ENCODE measurements around the gene TMEM214.

The TMEM214 gene, protein sequence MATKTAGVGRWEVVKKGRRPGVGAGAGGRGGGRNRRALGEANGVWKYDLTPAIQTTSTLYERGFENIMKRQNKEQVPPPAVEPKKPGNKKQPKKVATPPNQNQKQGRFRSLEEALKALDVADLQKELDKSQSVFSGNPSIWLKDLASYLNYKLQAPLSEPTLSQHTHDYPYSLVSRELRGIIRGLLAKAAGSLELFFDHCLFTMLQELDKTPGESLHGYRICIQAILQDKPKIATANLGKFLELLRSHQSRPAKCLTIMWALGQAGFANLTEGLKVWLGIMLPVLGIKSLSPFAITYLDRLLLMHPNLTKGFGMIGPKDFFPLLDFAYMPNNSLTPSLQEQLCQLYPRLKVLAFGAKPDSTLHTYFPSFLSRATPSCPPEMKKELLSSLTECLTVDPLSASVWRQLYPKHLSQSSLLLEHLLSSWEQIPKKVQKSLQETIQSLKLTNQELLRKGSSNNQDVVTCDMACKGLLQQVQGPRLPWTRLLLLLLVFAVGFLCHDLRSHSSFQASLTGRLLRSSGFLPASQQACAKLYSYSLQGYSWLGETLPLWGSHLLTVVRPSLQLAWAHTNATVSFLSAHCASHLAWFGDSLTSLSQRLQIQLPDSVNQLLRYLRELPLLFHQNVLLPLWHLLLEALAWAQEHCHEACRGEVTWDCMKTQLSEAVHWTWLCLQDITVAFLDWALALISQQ

GRCh38 chr2:27032495-27033252 lies at the start of gene TMEM214:
Gene TMEM214 (plus strand): TSS chr2:27032965. CDS start chr2:27033016, 51 bp downstream.
- peak within 1 kb of the TSS; percentile 98 for H3K4me3 ChIP-seq (ENCODE audit: low read depth, low read length)
- TF ChIP-seq CTCF (conservative IDR thresholded peaks at IDR 0.05; ENCODE audit: low read depth, low read length), result no peak
- peak; percentile 92 for DNase-seq (ENCODE audit: low read depth)

DNA sequence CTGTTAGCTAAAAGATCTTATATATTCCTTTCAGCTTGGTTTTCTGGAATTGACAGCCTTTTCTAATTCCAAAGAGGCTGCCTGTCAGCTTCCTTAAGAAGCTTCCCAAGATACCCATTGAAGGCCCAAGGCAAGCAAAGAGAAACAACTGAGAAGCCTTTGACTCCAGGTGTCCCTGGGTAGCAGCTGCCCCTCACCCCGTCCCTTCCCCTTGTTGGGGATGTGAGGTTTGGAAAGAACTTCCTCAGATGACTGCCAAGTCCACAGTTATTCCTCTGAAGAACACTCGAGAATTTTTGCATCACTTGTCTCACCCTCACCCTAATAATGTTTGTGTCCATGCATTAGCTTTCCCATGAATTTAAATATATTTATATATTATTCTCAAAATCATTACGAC lies 49.0 kb upstream of the TMEM214 start:
- no peak for DNase-seq (ENCODE audit: low read depth)
- H3K4me3 ChIP-seq (ENCODE audit: low read depth, low read length), result no peak overlapping the region
- TF ChIP-seq CTCF (conservative IDR thresholded peaks at IDR 0.05; ENCODE audit: low read depth, low read length), result no peak

DNA sequence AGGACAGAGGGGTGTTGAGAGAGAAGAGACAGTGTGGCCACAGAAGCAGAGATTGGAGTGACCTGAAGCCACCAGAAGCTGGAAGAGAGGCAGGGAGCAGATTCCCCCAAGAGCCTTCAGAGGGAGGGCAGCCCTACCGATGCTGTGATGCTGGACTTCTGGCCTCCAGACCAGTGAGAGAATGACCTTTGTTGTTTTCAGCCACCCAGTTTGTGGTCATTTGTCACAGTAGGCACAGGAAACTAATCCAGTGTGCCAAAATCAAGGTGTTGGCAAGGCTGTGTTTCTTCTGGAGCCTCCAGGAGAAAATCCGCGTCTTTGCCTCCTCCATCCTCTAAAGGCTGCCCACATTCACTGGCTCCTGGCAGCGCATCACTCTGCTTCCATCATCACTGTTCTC lies 47.0 kb upstream of the TMEM214 start:
- DNase-seq (ENCODE audit: low read depth), result no peak
- H3K4me3 ChIP-seq (ENCODE audit: low read depth, low read length), result no peak overlapping the region
- no peak for TF ChIP-seq CTCF (conservative IDR thresholded peaks at IDR 0.05; ENCODE audit: low read depth, low read length)

- no peak overlapping the region for H3K4me3 ChIP-seq (ENCODE audit: low read depth, low read length)
- no peak for DNase-seq (ENCODE audit: low read depth)
- no peak for TF ChIP-seq CTCF (conservative IDR thresholded peaks at IDR 0.05; ENCODE audit: low read depth, low read length)
These were observed 46.2 kb upstream of the TMEM214 start for GRCh38 chr2:26986576-26986975.

DNA sequence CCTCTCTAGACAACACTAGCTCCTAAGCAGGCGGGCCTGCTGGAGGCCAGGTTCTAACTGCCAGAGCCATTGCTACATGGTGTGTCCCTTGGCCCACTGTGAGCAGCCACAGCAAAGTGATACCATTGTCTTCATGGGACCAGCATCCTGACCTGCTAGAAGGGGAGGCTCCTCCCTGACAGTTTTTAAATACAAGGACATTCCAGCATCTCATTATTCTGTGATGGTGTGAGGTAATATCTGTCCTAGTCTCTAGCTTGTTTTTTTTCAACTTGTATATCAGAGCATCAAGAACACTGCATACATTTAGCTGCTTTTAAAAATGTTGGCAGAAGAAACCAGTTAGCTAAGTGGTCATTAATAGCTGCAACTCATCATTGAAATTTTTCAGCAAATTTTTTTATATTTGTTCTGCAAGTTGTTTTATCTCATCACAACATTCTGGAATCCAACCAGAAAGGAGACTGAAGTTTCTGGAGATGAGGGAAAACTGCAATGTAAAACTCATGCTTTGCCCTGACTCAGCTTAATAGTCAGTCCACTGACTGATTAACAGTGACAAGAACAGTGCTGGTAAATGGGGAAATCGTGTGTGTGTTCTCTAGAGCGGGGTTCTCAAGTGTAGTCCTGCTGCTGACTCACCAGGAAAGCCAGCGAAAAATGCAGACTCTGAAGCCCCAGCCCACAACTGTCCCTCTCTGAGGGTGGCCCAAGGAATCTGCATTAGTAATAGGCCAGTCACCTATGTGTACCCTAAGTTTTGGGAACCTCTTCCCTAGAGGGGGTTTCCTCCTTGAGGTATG lies 44.5 kb upstream of the TMEM214 start:
- TF ChIP-seq CTCF (conservative IDR thresholded peaks at IDR 0.05; ENCODE audit: low read depth, low read length), result no peak
- peak; percentile 78 for DNase-seq (ENCODE audit: low read depth)

DNA sequence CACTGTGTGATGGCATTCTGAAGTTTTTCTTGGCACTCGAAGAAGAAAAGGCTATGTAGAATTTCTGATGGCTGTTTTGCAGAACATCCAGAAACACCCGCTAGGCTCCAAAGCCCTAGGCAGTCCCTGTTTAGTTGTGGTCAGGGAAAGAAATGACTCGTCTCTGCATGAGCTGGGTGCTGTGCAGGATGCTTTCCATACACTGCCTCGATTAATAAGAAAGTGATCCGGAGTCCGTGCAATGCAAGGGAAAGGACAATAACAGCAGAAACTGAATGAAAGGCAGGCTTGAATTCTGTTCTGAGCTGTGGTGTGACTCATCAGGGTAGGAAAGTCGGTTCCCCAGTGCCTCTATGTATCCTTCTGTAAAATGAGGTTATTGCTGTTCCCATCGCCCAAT lies 43.6 kb upstream of the TMEM214 start:
- H3K4me3 ChIP-seq (ENCODE audit: low read depth, low read length), result no peak overlapping the region
- DNase-seq (ENCODE audit: low read depth), result peak; percentile 52
- no peak for TF ChIP-seq CTCF (conservative IDR thresholded peaks at IDR 0.05; ENCODE audit: low read depth, low read length)

More for the DNA sequence above, 44.5 kb upstream of the TMEM214 start:
- no peak overlapping the region for H3K4me3 ChIP-seq (ENCODE audit: low read depth, low read length)
